ENCODE measurements around the gene AQP5. TPM values are rescaled to one million over a fixed set of nuclear protein-coding genes. Genes with fewer than 3 reads are reported as not detected.

AQP5 gene
- total RNA-seq, 1 donor from 2014 or later: 1.6 TPM

GRCh38 chr12:49964849-49965624 lies 3.4 kb downstream of the AQP5 start:
- DNase-seq (ENCODE audit: low spot score): no peak

DNA sequence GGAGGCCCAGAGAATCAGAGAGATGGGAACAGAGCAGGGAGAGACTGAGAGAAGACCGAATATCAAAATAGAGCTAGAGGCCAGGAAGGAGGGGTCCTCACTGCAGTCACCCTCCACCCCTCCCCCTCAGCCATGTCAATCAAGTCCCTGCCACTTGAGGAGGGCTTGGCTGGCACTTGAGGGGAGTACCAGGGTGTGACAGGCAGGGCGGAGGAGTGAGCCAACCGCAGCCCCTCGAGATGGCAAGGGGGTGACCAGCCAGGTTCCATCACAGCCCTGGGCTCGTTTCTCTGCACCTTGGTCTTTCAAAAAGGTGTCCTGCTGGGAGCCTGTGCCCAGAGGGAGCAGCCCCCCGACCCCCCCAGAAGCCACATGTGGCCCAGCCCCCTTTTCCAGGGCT lies 4.2 kb downstream of the AQP5 start:
- DNase-seq (ENCODE audit: low spot score): no peak

DNA sequence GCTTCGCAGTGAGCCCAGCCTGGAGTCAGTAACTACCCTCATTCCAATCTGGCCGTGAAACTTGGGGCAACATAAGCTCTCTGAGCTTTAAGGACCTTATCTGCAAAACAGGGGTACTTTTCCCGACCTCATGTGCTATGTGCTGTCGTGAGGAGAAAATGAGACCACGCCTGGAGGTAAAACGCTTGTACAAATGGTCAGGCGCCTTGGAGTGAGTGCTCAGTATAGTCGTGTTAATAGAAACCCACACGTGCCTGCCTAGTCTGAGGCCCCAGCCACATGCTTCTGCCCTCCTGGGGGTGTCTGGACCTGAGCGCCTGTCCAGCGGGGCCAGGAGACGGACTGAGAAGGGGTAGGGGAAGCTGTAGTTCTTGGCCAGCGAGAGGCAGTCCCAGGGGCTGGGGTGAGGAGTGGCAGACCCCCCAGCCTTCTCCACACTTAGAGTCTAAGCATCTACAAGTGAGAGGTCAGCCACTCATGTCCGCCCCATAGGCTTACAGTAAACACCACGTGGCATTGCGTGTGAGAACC lies 4.9 kb downstream of the AQP5 start:
- DNase-seq (ENCODE audit: low spot score): no peak

DNA sequence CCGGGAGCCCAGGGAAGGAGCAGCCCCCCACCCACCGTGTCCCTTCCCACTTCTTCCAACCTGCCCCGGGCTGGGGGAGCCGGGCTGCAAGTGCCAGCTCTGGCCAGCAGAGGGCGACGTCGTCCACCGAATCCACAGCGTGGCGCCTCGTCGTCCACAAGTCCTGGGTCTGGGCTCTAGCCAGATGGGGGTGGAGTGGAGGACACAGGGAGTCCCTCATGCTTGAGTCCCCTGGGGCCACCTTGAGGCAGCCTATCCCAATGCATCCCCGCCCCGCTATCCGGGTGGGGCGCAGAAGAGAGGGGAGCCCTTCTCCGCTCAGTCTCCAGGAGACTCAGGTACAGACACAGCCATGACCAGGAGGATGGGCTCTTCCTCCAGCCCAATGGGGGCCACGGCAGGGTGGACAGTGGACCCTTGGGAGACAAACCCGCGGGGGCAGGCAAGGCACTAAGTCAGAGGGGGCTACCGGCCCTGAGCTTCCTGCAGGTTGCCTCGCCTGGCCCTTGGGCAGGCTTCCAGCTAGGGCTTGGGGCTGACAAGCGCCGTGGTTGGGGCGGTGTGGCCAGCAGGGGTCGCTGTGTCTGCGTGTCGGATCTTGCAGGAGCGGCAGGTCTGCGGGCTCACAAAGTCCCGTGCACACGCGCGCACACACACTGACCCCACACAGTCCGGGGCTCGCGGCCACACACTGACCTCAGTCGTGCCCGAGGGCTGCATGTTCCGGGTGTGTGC lies 5.5 kb downstream of the AQP5 start:
- DNase-seq (ENCODE audit: low spot score): peak; percentile 93

- DNase-seq (ENCODE audit: low spot score): no peak
Measured at GRCh38 chr12:49967777-49968250, 6.1 kb downstream of the AQP5 start.

- DNase-seq (ENCODE audit: low spot score): no peak
Measured at GRCh38 chr12:49968471-49968870, 6.8 kb downstream of the AQP5 start.

GRCh38 chr12:49969027-49969426 lies 7.4 kb downstream of the AQP5 start:
- no peak for DNase-seq (ENCODE audit: low spot score)

DNA sequence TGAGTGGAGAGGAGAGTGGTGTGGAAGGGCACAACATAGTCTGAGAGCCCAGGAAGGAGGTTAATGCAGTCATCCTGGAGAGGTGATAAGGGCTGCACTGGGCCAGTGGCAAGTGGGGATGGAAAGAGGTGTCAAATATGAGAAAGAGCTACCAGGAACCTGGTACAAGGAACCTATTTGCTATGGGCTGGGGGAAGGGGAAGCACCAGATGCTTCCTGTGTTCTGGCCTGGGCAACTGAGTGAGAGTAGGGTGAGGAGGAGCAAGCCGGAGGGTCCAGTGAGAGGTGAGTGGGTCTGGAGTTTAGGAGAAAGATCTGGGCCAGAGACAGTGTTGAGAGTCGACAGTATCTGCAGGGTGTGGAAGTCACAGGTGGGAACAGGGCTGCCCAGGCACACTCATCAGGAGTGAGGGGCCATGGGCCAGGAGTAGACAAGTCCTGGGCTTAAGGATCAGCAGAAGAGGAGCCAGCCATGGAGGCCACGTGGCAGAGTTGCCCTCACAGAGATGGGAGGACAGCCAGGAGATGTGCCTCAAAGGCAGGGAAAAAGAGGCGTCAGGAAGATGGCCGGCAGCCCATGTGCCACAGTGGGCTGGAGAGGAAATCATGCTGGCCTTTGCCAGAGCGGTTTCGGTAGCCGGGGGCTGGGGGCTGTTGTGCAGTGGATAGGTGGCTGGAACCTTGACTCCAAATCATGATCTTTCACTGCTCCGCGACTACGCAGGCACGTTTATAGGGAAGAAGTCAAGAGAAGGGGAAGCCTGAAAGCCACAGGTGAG lies 8.2 kb downstream of the AQP5 start:
- no peak for DNase-seq (ENCODE audit: low spot score)

GRCh38 chr12:49970658-49971057 lies 9.0 kb downstream of the AQP5 start:
- no peak for DNase-seq (ENCODE audit: low spot score)

GRCh38 chr12:49971141-49971540 lies 9.5 kb downstream of the AQP5 start:
- no peak for DNase-seq (ENCODE audit: low spot score)

- DNase-seq (ENCODE audit: low spot score): no peak
Measured at GRCh38 chr12:49972129-49972528, 10.5 kb downstream of the AQP5 start.

DNA sequence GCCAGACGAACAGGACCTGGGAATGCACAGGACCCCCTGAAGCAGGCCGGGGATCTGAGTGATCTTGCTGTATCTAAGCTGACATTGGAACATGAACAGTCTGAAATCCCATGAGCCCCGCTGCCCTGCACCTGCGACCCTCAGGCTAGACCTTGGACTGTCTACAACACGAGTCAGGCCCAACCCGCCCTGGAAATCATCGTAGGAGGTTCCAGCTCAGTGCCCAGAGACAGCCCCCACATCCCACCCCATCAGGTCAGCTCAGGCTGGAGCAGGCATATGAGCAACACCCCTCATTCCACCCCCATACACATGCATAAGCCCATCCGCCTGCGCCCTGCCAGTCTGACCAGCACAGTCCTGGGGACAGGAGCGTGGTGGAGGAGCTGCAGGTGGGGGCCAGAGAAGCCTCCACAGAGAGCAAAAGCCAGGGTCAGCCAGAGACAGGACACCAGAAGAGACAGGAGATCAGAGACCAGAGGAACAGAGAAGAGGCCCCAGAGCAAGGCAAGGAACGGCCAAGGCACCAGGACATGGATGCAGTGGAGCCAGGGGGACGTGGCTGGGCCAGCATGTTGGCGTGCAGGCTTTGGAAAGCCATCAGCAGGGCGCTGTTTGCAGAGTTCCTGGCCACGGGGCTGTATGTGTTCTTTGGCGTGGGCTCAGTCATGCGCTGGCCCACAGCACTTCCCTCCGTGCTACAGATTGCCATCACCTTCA lies 11.1 kb downstream of the AQP5 start, which contains the start of gene AQP6:
TSS of gene AQP6 (plus strand) at position 307 of the 720 bp plus-strand sequence. CDS start at position 534, 227 bp downstream.
- no peak for DNase-seq (ENCODE audit: low spot score)

- DNase-seq (ENCODE audit: low spot score): no peak
Measured at GRCh38 chr12:49973361-49973830, 11.7 kb downstream of the AQP5 start.

GRCh38 chr12:49974231-49974675 lies 12.6 kb downstream of the AQP5 start:
- peak; percentile 78 for DNase-seq (ENCODE audit: low spot score)

DNA sequence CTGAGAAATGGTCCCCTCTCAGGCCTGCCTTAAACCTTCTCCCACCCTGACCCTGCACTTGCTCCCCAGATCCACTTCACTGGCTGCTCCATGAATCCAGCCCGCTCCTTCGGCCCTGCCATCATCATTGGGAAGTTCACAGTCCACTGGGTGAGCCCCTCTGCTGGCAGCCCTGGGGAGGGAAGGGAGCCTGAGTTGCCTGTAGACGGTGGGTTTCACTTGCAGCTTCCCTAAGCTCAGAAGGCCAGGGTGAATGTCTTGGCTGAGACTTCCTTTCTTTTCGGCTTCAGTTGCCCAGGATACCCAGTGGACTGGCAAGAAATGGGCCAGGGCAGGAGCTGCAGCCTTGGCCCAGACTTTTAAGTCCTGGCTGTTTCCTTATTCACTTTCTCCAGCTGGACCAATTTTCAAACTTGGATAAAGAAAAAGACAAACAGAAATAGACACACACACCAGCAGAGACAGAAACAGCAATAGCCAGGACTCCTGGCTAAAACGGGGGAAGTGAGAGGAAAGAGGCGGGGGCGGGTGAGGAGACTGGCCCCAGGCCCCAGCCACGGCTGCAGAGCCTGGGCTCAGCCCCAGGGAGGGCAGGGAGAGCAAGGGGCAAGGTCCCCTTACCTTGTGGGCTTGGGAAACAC lies 13.1 kb downstream of the AQP5 start:
- no peak for DNase-seq (ENCODE audit: low spot score)

- DNase-seq (ENCODE audit: low spot score): no peak
Measured at GRCh38 chr12:49975318-49975761, 13.7 kb downstream of the AQP5 start.

GRCh38 chr12:49976557-49976956 lies 14.9 kb downstream of the AQP5 start:
- no peak for DNase-seq (ENCODE audit: low spot score)

- no peak for DNase-seq (ENCODE audit: low spot score)
Measured at GRCh38 chr12:49978125-49978524, 16.5 kb downstream of the AQP5 start.

DNA sequence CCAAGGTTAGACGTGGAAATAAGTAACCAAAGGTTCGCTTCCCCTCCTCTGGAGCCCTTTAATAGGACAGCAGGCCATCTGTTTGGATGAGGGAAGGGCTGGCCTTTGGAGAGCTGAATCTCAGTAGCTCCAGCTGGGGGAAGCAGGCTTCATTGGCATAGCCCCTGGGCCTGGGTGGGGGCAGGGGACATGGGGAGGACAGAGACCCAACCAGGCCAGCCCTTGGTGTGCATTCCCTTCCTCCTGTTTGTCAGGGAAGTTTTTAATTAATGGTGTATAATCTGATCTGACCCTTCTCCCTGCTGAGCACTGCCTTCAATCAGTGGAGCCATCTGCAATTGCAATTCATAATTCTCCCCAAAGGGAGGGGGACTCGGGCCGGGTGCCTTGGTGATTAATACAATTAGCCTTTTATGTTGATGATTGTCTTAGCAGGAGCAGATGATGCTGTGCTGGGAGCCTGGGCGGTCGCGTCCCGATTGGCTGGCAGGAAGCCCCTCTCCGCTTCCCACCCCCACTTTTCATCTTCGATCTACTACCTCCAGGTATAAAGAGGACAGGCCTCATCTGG lies 17.4 kb downstream of the AQP5 start:
- no peak for DNase-seq (ENCODE audit: low spot score)

DNA sequence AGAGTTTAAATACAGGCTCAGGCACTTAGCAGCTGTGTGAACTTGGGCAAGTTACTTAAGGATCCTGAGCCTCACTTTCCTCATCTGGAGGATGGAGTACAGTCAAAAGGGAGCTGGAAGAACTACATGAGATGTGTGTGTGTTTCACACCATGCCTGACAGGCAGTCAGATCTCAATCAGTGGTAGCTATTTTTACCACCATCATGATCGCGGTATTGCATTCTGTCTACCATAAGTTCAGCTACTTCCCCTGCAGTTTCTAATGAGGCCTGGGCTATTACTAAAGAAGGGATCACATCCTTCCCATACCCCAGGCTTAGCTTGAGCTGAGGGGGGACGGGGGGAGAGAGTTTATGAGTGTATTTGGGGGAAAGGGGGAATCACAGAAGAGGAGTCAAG lies 18.1 kb downstream of the AQP5 start:
- no peak for DNase-seq (ENCODE audit: low spot score)
